NOMO-1 treated with dmso at 0.1 percent for 144 hours (cell line): ENCODE measurements around the gene C20orf96.
A peak's percentile ranks its signal among the peaks of the same experiment; 100 is the strongest.

ENCODE experiments used
- DNase-seq: peaks from one replicate; lab custom pipeline; 2025; ENCODE audit not compliant: unreplicated experiment; lab: John Stamatoyannopoulos, UW

Gene C20orf96

DNA sequence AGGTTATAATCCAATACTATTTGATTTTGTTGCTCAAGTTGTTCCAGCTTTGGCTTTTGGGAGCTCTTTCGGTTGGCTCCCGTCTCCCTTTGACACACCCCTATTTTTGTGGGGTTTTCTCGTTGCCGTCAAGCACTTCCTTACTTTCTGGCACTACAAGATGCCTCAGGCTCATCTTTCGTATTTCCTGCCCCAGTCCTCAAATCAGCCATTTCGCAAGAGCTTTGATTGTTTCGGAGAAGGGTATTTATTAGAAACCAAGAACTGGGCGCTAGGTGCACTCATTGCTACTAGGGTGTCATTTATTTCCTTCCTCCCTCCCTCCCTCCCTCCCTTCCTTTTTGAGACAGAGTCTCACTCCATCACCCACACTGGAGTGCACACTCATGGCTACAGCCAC, 21.5 kb upstream of the C20orf96 start:
- DNase-seq: no peak

- DNase-seq: no peak
Measured at GRCh38 chr20:311609-312008, 21.1 kb upstream of the C20orf96 start.

GRCh38 chr20:310645-311044, 20.1 kb upstream of the C20orf96 start:
- DNase-seq: no peak

DNA sequence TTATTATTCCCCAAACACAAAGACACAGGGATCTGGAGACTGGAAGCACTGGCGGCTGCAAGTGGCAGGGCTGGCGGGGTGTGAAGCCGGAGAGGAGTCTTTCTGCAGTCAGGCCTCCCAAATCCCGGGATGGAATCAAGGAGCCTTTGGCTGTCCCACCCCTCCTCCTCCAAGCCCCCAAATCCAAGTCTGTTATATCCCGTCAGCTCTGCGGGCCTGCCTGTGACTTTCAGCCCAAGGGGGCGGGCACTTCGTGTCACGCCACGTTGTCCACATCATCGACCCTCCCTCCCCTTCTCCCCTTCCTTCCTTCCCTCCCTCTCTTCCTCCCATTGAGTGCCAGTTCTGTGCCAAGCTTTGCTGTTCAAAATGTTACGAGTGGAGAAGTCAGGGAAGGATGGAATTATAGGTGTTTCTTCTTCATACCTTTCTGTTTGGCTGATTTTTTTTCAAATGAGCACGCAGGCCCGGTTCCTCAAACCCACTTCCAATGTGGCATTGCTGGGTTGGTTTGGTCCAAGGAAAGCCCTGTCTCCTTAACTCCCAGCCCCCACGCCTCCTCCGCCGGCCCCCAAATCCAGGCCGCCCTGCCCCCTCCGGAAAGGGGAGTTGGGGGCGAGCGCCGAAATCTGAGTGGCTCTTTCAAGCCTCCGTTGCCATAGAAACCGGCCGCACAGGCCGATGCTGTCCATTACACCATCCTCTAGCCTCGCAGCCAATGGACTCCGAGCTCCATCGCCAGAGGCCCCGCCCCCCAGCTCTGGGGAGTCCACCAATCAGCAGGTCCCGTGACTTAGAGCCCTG, 19.5 kb upstream of the C20orf96 start:
- DNase-seq: peak; percentile 69

DNA sequence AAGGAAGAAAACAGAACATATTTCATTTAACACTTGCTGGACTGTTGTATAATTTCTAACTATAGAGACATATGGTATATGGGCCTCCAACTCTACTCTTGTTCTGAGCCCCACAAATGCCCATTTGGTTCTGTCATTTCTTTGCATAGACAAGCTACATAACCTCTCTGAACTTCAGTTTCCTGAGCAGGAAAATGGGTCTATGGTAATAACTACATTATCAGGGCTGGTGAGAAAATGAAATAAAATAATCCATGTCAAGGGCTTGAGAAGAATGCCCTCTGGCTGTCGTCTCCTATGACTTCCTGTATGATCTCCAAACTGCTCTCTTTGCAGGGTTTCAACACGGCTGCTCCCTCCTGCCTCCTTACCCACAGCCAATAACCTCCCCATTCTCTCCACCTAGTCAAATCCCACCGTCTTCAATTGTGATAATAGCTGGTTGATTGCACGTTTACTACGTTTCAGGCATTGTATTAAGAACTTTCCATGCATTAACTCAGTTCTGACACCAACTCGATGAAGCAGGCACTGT, 18.8 kb upstream of the C20orf96 start:
- no peak for DNase-seq

DNA sequence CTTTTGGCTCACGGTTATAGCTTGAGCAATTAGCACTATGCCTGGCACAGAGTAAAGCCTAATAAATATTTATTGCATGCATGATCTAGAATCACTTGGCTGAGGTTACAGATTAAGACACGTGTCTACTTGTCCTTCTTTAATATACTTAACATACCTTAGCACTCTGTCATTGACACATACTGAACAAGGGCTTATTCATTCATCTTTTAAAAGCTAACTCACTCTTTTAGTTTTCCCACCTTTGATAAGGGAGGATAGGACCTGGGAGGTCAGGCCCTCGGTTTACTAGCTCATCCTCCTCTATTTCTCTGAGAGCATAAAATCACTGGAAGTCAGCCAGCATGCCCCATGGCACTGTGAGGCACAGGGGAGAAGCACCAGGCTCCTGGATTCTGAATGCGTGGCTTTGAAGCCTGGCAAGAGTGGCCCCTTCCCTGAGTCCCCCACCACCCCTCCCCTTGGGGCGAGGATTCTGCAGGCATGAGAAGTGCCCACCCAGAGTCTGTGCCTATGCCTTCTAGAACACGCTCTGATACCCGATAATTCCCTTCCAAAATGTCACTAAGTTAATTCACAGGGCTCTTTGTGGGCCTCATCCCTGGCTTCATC, 18.0 kb upstream of the C20orf96 start:
- no peak for DNase-seq

- DNase-seq: no peak
Measured at GRCh38 chr20:305745-306144, 15.2 kb upstream of the C20orf96 start.

DNA sequence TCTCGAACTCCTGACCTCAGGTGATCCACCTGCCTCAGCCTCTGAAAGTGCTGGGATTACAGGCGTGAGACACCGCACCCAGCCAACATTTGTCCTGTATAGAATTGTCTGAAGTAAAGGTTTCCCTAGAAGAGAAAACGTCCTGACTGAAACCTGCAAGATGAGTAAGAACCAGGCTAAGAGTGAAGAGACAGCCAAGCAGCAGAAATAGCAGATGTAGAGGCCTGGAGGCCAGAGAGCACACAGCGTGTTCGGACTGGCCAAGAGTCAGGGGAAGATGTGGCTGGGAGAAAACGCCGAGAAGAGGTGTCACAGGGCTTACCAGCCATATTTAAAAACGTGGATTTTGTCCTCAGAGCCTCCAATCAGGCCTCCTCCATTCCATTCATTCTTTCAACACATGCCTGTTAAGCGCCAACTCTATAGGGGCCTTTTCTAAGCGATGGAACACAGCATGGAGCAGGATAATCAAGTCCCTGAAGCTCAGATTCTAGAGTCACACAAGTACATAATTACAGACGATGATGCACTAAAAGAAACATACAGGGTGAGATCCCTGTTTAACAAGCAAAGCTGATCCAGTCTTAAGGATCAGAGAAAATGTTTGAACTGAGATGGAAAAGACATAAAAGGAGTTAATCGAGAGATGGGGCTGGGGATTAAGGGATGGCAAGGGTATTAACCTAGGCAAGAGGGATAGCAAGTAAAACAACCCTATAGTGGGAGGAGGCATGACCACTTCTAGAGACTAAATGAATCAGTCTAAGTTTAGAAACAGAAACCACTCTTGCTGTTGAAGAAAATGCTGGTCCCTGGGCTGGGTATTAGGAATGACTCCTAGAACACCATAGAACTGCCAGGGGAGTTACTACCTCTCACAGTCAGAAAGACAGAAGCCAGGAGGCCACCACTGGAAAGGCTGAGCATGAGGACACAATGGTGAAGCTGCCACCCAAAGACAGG, 11.6 kb upstream of the C20orf96 start:
- DNase-seq: no peak

GRCh38 chr20:300345-300990, 9.9 kb upstream of the C20orf96 start:
- DNase-seq: peak; percentile 5

GRCh38 chr20:298776-299391, 8.3 kb upstream of the C20orf96 start:
- DNase-seq: no peak

DNA sequence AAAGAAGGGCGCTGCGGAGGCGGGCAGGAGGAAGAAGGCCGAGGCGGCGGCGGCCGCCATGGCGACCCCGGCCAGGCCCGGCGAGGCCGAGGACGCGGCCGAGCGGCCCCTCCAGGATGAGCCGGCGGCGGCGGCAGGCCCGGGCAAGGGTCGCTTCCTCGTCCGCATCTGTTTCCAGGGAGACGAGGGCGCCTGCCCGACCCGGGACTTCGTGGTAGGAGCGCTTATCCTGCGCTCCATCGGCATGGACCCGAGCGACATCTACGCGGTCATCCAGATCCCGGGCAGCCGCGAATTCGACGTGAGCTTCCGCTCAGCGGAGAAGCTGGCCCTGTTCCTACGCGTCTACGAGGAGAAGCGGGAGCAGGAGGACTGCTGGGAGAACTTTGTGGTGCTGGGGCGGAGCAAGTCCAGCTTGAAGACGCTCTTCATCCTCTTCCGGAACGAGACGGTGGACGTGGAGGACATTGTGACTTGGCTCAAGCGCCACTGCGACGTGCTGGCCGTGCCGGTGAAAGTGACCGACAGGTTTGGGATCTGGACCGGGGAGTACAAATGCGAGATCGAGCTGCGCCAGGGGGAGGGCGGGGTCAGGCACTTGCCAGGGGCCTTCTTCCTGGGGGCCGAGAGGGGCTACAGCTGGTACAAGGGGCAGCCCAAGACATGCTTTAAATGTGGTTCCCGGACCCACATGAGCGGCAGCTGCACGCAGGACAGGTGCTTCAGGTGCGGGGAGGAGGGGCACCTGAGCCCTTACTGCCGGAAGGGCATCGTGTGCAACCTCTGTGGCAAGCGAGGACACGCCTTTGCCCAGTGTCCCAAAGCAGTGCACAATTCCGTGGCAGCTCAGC, 7.6 kb upstream of the C20orf96 start:
- DNase-seq: peak; percentile 12

- peak; percentile 93 for DNase-seq
Measured at GRCh38 chr20:297098-297924, 6.8 kb upstream of the C20orf96 start, which contains the start of gene ZCCHC3. Gene ZCCHC3 (plus strand): TSS chr20:297570. CDS start chr20:297587, 17 bp downstream.

GRCh38 chr20:295804-296203, 5.3 kb upstream of the C20orf96 start:
- DNase-seq: no peak

GRCh38 chr20:294602-295001, 4.1 kb upstream of the C20orf96 start:
- no peak for DNase-seq

GRCh38 chr20:289693-290083, 862 bp downstream of the C20orf96 start:
- no peak for DNase-seq

DNA sequence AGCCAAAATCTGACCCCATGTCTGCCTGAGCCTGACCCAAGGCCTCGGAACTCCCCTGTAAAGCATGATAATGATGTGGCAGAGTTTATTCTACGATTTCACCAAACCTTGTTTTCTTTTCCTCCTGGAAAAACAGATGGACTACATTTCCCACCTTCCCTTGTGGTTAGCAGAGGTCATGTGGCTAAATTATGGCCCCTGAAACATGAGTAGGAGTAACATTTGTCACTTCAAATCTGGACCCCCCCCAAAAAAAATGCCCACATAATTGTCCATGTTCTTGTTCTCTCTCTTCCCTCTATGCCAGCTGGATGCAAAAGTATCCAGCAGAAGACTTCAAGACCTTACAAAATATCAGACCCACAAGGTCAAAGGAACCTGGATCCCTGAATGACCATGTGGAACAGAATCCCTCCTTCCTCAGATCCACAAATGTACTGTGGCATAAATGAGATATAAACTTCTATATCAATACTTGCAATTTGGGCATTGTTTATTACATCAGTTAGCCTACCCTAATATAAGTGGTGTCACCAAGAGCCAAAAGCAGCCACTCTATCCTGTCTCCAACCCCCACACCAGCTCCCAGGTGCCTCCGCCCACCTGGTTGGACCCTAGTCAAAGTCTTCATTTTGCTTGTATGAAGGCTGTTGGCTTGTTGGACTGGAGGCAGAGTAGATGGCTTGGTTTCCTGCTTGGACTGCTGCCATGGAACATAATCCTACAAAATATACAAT, 1.4 kb downstream of the C20orf96 start:
- DNase-seq: no peak

GRCh38 chr20:286508-286907, 4.0 kb downstream of the C20orf96 start:
- no peak for DNase-seq

DNA sequence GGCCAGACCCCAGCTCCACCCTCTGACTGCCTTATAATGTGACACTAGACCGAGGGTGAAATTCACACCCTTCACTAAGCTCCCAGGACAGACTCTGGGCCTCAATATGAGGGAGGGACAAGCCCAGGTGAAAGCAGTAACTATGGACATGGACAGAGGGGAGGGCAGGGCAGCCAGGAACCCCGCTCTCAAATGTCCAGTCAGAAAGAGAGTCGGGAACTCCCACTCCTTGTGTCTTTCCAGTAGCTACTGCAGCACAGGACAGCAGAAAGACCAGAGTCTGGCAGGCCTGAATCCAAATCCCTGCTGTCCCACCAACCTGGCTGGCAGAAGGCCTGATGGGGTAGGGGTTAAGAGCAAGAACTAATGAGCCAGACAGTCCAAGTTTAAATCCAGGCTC, 6.4 kb downstream of the C20orf96 start:
- no peak for DNase-seq
